Sigmoid colon (tissue), 4 donors: ENCODE data around the gene LAS1L.

Source experiments
- EP300 ChIP-seq, 4 donors: sonication (generic); formaldehyde crosslinking; IDR thresholded peaks; one replicate each; pipeline ENCODE4 v1.6.1; 2017; ENCODE audit warnings: antibody characterized with exemption in 4 of 4
- POLR2A ChIP-seq, 2 donors: fragments of 450-650 bp; IDR thresholded peaks; one replicate each; pipeline ENCODE4 v1.6.1; 2016; ENCODE audit warnings: antibody characterized with exemption in 2 of 2, mild to moderate bottlenecking in 2 of 2, moderate library complexity in 2 of 2
- POLR2AphosphoS5 ChIP-seq, 4 donors: sonication (generic); formaldehyde crosslinking; IDR thresholded peaks; one replicate each; pipeline ENCODE4 v1.6.1; 2017; ENCODE audit warnings: antibody characterized with exemption in 4 of 4
- TF ChIP-seq, protein P1 (sequence below), 4 experiments: fragments of 450-650 bp in 3 of 4; fragments of 200-600 bp in 1 of 4; IDR thresholded peaks; one replicate each; pipeline ENCODE4 v1.5.1; 2016 to 2019; ENCODE audit warnings: antibody characterized with exemption in 4 of 4, mild to moderate bottlenecking in 3 of 4, moderate library complexity in 2 of 4

DNA sequence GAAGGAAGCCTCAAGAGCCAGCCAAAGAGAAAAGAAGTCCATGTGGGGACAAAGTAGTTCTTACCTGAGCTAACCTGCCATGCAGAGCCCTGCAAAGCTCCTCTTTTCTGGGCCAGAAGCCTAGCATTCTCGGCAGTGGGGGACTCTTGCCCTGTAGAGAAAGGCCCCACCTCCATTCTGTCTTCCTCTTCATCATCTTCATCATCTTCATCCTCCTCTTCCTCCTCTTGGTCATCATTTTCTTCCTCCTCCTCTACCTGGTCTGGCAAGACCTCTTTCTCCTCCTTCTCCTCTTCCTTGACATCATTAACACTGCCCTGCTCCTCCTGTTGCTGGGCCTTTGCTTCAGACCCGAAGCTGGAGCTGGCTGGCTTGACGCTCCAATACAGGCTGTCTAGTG, 16.7 kb downstream of the LAS1L start:
- TF ChIP-seq, protein P1, sequence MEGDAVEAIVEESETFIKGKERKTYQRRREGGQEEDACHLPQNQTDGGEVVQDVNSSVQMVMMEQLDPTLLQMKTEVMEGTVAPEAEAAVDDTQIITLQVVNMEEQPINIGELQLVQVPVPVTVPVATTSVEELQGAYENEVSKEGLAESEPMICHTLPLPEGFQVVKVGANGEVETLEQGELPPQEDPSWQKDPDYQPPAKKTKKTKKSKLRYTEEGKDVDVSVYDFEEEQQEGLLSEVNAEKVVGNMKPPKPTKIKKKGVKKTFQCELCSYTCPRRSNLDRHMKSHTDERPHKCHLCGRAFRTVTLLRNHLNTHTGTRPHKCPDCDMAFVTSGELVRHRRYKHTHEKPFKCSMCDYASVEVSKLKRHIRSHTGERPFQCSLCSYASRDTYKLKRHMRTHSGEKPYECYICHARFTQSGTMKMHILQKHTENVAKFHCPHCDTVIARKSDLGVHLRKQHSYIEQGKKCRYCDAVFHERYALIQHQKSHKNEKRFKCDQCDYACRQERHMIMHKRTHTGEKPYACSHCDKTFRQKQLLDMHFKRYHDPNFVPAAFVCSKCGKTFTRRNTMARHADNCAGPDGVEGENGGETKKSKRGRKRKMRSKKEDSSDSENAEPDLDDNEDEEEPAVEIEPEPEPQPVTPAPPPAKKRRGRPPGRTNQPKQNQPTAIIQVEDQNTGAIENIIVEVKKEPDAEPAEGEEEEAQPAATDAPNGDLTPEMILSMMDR (IDR thresholded peaks at IDR 0.05), result no peak
- TF ChIP-seq EP300 (IDR thresholded peaks at IDR 0.05), result no peak
- no peak for TF ChIP-seq POLR2A (IDR thresholded peaks at IDR 0.05)
- no peak for TF ChIP-seq POLR2AphosphoS5 (IDR thresholded peaks at IDR 0.05)
